ENCODE results near the gene CRY2. TPM values are rescaled to one million over a fixed set of nuclear protein-coding genes. Genes with fewer than 3 reads are reported as not detected.

Gene CRY2
- total and polyA plus RNA-seq, 2 of the 13 experiments (the other 11 are each of a cell fraction or from before 2014, with no cell fraction given), result 10.1 to 12.2 TPM

DNA sequence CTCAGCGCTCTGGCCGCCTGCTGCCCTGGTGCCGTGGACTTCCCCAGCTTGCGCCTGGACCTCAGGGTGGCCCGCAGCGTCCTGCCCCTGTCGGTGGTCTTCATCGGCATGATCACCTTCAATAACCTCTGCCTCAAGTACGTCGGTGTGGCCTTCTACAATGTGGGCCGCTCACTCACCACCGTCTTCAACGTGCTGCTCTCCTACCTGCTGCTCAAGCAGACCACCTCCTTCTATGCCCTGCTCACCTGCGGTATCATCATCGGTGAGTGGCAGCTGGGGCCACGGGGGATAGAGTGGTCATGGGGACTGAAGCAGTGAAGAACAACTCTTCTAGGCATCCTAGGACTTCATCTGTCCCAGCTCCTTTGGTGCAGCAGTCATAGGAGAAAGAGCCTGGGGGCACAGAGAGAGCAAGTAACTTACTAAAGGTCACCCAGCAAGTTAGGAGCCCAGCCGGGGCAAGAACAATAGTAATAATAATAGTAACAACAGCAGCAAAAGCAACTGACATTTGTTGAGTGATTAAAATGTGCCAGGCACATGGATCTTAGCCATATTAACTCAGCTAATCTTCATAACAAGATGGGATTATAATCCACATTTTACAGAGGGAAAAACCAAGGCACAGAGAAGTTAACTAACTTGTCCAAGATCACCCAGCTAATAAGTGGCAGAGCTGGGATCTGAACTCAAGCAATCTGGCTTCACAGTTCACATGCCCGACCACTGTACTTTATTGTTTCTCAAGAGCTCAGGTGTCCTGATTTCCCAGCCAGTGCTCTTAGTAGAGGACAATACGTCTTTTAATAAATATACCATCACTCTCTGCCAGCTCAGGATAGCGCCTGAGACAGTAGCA lies 41.0 kb upstream of the CRY2 start (continued):
- TF ChIP-seq, protein P1, sequence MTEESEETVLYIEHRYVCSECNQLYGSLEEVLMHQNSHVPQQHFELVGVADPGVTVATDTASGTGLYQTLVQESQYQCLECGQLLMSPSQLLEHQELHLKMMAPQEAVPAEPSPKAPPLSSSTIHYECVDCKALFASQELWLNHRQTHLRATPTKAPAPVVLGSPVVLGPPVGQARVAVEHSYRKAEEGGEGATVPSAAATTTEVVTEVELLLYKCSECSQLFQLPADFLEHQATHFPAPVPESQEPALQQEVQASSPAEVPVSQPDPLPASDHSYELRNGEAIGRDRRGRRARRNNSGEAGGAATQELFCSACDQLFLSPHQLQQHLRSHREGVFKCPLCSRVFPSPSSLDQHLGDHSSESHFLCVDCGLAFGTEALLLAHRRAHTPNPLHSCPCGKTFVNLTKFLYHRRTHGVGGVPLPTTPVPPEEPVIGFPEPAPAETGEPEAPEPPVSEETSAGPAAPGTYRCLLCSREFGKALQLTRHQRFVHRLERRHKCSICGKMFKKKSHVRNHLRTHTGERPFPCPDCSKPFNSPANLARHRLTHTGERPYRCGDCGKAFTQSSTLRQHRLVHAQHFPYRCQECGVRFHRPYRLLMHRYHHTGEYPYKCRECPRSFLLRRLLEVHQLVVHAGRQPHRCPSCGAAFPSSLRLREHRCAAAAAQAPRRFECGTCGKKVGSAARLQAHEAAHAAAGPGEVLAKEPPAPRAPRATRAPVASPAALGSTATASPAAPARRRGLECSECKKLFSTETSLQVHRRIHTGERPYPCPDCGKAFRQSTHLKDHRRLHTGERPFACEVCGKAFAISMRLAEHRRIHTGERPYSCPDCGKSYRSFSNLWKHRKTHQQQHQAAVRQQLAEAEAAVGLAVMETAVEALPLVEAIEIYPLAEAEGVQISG (CRISPR knock-in tag; IDR thresholded peaks at IDR 0.05), result 0 out of 2 replicates have a peak, but pooled peaks have one; percentile 17
- TF ChIP-seq ARNT2 (CRISPR knock-in tag; IDR thresholded peaks at IDR 0.05; ENCODE audit: low read depth), result 0 out of 2 replicates have a peak, but pooled peaks have one; percentile 40
- TF ChIP-seq, protein P2, sequence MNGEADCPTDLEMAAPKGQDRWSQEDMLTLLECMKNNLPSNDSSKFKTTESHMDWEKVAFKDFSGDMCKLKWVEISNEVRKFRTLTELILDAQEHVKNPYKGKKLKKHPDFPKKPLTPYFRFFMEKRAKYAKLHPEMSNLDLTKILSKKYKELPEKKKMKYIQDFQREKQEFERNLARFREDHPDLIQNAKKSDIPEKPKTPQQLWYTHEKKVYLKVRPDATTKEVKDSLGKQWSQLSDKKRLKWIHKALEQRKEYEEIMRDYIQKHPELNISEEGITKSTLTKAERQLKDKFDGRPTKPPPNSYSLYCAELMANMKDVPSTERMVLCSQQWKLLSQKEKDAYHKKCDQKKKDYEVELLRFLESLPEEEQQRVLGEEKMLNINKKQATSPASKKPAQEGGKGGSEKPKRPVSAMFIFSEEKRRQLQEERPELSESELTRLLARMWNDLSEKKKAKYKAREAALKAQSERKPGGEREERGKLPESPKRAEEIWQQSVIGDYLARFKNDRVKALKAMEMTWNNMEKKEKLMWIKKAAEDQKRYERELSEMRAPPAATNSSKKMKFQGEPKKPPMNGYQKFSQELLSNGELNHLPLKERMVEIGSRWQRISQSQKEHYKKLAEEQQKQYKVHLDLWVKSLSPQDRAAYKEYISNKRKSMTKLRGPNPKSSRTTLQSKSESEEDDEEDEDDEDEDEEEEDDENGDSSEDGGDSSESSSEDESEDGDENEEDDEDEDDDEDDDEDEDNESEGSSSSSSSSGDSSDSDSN (CRISPR knock-in tag; IDR thresholded peaks at IDR 0.05), result peak; percentile 12; the same call in 1 of the 2 replicates
- TF ChIP-seq, protein P3, sequence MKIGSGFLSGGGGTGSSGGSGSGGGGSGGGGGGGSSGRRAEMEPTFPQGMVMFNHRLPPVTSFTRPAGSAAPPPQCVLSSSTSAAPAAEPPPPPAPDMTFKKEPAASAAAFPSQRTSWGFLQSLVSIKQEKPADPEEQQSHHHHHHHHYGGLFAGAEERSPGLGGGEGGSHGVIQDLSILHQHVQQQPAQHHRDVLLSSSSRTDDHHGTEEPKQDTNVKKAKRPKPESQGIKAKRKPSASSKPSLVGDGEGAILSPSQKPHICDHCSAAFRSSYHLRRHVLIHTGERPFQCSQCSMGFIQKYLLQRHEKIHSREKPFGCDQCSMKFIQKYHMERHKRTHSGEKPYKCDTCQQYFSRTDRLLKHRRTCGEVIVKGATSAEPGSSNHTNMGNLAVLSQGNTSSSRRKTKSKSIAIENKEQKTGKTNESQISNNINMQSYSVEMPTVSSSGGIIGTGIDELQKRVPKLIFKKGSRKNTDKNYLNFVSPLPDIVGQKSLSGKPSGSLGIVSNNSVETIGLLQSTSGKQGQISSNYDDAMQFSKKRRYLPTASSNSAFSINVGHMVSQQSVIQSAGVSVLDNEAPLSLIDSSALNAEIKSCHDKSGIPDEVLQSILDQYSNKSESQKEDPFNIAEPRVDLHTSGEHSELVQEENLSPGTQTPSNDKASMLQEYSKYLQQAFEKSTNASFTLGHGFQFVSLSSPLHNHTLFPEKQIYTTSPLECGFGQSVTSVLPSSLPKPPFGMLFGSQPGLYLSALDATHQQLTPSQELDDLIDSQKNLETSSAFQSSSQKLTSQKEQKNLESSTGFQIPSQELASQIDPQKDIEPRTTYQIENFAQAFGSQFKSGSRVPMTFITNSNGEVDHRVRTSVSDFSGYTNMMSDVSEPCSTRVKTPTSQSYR (CRISPR knock-in tag; IDR thresholded peaks at IDR 0.05; ENCODE audit: borderline replicate concordance), result 0 out of 2 replicates have a peak, but pooled peaks have one; percentile 7

Measured in HepG2 (cell line).